Measurements from ENCODE around the gene CLIC4. TPM values are rescaled to one million over a fixed set of nuclear protein-coding genes. Genes with fewer than 3 reads are reported as not detected.
A peak's percentile ranks its signal among the peaks of the same experiment; 100 is the strongest.

CLIC4 gene
- total and polyA plus RNA-seq, 11 donors: 111 to 917 (median 387) TPM

GRCh38 chr1:24709791-24710441 lies 35.3 kb upstream of the CLIC4 start:
- DNase-seq (no peak), ATAC-seq (no peak)
- H3K4me1 ChIP-seq: peaks cover 0 to 52% (median 14%) of the 10 kb centered on the region in 12 donors
- TF ChIP-seq POLR2A (IDR thresholded peaks at IDR 0.05): no peak
- TF ChIP-seq, protein P1, sequence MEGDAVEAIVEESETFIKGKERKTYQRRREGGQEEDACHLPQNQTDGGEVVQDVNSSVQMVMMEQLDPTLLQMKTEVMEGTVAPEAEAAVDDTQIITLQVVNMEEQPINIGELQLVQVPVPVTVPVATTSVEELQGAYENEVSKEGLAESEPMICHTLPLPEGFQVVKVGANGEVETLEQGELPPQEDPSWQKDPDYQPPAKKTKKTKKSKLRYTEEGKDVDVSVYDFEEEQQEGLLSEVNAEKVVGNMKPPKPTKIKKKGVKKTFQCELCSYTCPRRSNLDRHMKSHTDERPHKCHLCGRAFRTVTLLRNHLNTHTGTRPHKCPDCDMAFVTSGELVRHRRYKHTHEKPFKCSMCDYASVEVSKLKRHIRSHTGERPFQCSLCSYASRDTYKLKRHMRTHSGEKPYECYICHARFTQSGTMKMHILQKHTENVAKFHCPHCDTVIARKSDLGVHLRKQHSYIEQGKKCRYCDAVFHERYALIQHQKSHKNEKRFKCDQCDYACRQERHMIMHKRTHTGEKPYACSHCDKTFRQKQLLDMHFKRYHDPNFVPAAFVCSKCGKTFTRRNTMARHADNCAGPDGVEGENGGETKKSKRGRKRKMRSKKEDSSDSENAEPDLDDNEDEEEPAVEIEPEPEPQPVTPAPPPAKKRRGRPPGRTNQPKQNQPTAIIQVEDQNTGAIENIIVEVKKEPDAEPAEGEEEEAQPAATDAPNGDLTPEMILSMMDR (IDR thresholded peaks at IDR 0.05): no peak
- peak overlapping the region in 2 of 12 donors; percentile 32 to 74 for H3K27ac ChIP-seq
- 76 to 82% (median 77%) methylated on average over 5 of the region's 5 CpGs for WGBS, 4 donors
- H3K9me3 ChIP-seq: no peaks in the 10 kb centered on the region
- intact Hi-C loops (cut with DNase I): no loop called here
- no peaks in the 10 kb centered on the region for H3K27me3 ChIP-seq
- no peaks in the 10 kb centered on the region for H3K36me3 ChIP-seq
- no peak overlapping the region for H3K4me3 ChIP-seq

GRCh38 chr1:24711329-24711728 lies 33.9 kb upstream of the CLIC4 start:
- H3K9me3 ChIP-seq: no peaks in the 10 kb centered on the region
- intact Hi-C loops (cut with DNase I): no loop called here
- DNase-seq: no peak

DNA sequence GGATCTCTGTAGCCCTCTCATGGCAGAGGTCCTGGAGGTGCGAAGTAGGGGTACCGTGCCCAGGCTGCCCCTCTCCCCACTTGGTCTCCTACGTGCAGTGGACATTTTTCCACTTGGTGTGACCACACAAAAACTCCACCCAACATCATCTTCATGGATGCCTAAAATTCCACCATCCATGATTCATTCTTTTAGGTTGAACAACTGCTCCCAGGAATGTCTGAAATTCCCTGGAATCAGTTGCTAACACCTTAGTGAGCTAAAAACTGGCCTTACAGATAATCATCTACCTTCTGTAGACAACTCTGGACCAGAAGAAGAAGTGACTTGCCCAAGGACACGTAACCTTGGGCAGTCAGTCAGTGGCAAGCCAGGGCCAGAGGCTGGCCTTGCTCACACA lies 32.1 kb upstream of the CLIC4 start:
- no peaks in the 10 kb centered on the region for H3K27me3 ChIP-seq
- intact Hi-C loops (cut with DNase I): no loop called here
- H3K4me1 ChIP-seq: peaks cover 0 to 41% (median 3%) of the 10 kb centered on the region in 12 donors
- H3K9me3 ChIP-seq: no peaks in the 10 kb centered on the region
- H3K36me3 ChIP-seq: no peaks in the 10 kb centered on the region
- DNase-seq (no peak), ATAC-seq (no peak)
- H3K27ac ChIP-seq: no peak overlapping the region
- H3K4me3 ChIP-seq: no peak overlapping the region
- WGBS, 4 donors: 95 to 97% (median 95%) methylated on average over 3 to 4 of the region's 4 CpGs
- no peak for TF ChIP-seq POLR2A (IDR thresholded peaks at IDR 0.05)
- TF ChIP-seq, protein P1 (IDR thresholded peaks at IDR 0.05): no peak

More at GRCh38 chr1:24711329-24711728, 33.9 kb upstream of the CLIC4 start:
- Histone ChIP-seq H3K4me3 (no peak overlapping the region), H3K27me3 (no peaks in the 10 kb centered on the region), H3K4me1 (peaks cover 0 to 38% (median under 1%) of the 10 kb centered on the region in 12 donors), H3K36me3 (no peaks in the 10 kb centered on the region), H3K27ac (no peak overlapping the region)
- TF ChIP-seq POLR2A (IDR thresholded peaks at IDR 0.05): no peak
- TF ChIP-seq, protein P1 (IDR thresholded peaks at IDR 0.05): no peak
- ATAC-seq: no peak
- WGBS, 4 donors: 94 to 98% (median 96%) methylated on average over 4 of the region's 4 CpGs

- intact Hi-C loops (cut with DNase I): no loop called here
- TF ChIP-seq POLR2A (IDR thresholded peaks at IDR 0.05): no peak
- Histone ChIP-seq H3K4me3 (no peak overlapping the region), H3K9me3 (no peaks in the 10 kb centered on the region), H3K36me3 (no peaks in the 10 kb centered on the region), H3K27ac (no peak overlapping the region), H3K27me3 (no peaks in the 10 kb centered on the region), H3K4me1 (peaks cover 0 to 41% (median 8%) of the 10 kb centered on the region in 12 donors)
- DNase-seq: no peak
- ATAC-seq: no peak
- 75 to 88% (median 79%) methylated on average over 5 of the region's 5 CpGs for WGBS, 4 donors
Observed at GRCh38 chr1:24713736-24714135, 31.5 kb upstream of the CLIC4 start.
